NB4 (cell line): ENCODE data around the gene HOXB6.

Source experiments
- MYC ChIP-seq: IDR thresholded peaks from 2 replicates; pipeline ENCODE4 v1.6.1; 2011; ENCODE audit warnings: low read depth, low read length
- TF ChIP-seq, protein P1 (sequence below): IDR thresholded peaks from one replicate; pipeline ENCODE4 v1.5.1; 2012; ENCODE audit warnings: low read depth, low read length

DNA sequence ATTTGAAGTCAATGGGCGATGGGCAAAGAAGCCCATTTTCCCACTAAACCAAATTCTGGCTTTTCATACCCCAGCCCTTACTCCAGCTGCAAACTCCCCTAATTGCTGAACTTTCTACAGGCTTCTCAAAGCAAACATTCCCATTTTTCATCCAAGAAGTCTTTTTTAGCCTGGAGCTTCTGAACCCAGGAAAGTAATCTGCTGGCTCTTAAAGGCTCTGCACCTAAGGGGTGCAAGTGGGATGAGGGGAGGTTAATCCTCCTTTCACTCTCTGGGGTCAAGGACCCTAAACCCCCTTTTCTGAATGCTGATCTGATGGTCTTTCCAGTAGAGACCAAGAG is 3.7 kb upstream of the HOXB6 start:
- TF ChIP-seq, protein P1, sequence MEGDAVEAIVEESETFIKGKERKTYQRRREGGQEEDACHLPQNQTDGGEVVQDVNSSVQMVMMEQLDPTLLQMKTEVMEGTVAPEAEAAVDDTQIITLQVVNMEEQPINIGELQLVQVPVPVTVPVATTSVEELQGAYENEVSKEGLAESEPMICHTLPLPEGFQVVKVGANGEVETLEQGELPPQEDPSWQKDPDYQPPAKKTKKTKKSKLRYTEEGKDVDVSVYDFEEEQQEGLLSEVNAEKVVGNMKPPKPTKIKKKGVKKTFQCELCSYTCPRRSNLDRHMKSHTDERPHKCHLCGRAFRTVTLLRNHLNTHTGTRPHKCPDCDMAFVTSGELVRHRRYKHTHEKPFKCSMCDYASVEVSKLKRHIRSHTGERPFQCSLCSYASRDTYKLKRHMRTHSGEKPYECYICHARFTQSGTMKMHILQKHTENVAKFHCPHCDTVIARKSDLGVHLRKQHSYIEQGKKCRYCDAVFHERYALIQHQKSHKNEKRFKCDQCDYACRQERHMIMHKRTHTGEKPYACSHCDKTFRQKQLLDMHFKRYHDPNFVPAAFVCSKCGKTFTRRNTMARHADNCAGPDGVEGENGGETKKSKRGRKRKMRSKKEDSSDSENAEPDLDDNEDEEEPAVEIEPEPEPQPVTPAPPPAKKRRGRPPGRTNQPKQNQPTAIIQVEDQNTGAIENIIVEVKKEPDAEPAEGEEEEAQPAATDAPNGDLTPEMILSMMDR = no peak
- no peak for TF ChIP-seq MYC
